IPS DF 4.7 (cell line): ENCODE data around the gene CCR3.

Experiments
- DNase-seq: peaks from one replicate; pipeline ENCODE4 v3.0.0-alpha.2; 2013; ENCODE audit warnings: low spot score; ENCODE audit errors: extremely low read depth

CCR3 gene

DNA sequence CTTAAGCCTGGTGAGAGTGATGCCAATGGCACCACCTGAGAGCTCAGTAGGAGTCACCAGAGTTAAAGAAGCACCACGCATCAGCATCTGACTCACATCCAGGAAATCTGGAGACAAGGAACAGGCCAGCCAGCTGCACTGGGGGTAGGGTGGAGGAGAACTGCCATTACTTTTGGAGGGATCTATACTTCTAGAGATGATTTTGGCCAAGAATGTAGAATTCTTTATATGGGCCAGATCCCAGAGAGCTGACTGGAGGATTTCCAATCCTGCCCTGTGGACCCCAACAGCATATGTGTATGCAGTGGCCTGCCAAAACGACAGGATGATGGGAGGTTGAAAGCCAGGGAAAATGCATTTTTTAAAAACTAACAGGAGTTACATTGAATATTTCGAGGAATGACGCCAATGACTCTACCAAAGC is 29.8 kb downstream of the CCR3 start:
- DNase-seq = no peak

DNA sequence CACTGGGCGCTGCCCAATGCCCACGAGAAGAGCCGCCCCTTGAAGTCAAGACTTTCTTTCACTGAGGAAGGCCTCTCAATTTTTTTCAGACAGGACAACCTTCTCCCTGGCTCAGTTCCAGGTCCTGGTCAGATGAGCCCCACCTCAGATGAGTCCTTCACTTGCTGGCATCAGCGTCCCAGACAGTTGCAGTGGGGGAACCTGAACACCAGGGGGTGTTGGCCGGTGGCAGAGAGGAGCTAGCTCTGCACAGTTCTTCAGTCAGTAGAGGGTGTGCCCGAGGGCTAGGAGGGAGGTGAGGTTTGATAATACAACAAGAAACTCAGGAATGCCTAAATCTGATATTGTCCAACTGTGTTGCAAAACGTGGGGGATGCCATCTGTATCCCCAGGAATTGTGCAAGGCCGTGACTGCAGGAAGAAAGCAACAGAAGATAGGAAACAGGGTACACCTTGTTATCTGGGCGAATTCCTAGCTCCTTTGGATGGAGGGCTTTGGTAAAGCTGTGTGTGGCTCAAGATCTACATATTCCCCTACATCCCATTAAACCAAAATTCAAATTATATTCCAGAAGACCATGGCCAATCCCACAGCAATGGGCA is 34.3 kb downstream of the CCR3 start:
- DNase-seq = peak; percentile 14

DNA sequence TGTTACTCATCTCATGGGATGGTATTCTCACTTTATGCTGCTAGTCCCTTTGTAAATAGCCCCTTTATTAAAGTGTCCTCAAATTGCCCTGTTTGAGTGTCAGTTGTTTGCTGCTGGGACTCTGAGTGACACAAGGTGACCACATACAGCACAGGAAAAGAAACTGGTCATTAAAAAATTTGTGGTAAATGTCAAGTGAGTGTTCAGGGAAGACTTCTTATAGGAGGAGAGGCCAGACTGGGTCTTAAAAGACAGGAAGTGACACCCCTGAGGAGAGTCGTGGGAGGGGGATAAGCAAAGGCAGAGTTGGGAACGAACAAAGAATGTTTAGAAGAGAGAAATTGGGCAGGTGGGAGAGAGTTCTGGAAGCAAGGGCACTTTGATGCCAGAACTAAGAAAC is 35.2 kb downstream of the CCR3 start:
- DNase-seq = no peak

DNA sequence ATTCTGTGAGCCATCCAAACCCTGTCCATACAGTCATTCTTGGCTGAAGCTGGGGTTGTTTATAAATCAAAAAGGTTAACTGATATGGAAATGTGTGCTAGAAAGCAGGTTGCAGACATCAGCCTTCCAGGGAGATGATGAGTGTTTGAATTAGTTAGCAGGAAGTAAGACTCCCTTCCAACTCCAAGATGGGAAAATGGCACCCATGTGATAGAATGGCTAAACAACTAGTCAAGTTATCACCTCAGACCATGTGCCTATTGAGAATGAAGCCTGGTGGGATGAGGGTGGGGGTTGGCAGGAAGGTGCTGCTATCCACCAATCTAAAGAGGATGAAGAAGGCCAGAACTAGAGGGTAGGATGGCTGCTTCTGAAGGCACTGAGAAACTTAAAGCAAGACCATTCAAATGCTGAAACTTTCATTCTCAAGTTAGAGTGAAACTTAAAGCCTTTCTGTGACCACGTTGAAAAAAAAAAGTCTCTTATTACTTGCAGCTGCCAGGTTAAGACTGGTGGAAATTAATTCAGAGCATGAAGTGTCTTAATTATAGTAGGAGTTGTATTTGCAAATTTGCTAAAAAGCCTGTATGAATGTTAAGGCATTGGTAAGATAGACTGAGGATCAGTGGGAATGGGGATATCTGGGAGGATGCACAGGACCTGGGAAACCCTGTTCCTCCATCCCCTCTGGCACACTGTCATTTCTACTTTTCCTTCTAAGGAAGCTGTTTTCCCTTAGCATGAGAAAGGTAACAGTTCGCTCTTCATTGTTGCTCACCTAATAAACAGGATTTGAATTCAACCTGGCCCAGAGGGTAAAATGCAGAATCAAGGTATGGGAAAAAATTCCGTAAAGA is 36.8 kb downstream of the CCR3 start:
- DNase-seq = no peak

DNA sequence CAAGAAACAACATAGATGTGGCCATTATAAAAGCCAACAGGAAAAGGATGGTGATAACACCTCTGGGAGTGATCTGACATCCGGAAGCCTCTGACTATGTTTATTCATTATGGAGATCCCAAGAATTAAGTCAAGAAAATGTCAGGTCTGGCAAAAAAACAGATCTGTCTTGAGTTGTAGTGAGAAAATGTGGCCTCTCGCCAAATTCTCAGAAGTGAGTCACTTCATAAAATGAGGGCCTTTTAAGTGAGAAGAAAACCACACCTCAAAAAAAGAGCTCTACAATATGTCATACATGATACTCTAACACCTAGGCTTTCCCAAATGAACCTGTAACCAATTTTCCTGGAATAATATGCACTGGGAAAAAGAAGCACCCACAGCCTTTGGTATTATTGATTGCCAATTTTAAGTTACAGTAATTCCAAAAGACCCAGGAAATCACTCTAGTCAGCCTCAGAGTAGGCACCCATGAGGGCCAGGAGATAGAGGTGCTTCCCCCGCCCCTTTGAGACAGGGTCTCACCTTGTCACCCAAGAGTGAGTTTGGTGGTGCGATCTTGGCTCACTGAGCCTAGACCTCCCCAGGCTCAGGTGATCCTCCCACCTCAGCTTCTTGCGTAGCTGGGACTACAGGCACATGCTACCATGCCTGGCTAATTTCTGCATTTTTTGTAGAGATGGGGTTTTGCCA is 38.0 kb downstream of the CCR3 start:
- DNase-seq = no peak

DNA sequence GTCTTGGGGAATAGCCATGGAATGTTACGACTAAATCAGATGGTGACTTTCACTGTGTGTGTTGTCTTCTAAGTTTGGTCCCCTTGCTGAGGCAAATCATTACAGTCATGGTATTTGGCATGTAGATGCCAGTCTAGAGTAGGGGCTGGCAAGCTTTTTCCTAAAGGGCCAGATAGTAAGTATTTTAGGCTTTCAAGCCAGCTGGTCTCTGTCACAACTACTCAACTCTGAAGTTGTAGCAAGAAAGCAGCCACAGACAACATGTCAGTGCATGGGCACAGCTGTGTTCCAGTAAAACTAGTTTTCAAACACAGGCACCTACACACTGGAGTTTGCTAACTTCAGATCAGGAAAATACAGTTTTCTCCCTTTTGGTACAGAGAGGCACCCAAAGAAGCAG is 39.3 kb downstream of the CCR3 start:
- no peak for DNase-seq

DNA sequence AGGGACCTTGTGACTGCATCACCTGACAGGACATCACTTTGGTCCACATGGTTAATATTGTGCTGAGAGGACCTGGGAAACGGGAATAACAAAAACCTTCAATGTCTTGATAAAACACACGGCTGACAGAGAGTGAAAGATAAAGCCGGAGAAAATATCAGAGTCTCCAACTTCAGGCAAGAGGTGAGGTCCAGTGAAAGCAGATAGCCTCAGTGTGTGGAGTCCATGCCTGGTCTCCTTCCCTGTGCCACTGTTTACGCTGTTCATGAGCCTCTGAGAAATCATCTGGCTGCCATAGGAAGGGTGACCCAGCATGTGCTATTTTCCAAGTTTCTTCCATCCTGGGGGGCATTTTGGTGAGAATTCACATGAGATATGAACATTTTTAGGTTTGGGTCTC is 39.8 kb downstream of the CCR3 start:
- no peak for DNase-seq

DNA sequence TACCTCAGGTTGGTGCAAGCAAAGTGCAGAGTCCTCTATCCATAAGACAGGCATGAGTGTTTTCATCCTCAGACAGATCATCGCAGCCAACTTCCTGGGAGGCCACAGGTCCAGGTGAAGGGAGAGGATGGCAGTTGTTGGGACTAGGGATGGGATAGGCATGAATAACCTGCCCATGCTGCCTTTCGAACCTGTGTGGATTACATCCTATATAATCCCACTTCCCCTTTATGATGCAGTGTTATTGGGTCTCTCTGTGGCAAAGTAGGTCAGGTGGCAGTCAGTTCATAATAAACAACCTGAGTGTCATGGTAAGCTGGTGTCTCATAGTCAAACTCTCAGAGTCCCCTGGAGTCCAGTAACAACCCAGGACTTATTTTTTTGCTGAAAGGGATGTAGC is 40.4 kb downstream of the CCR3 start:
- DNase-seq = no peak

DNA sequence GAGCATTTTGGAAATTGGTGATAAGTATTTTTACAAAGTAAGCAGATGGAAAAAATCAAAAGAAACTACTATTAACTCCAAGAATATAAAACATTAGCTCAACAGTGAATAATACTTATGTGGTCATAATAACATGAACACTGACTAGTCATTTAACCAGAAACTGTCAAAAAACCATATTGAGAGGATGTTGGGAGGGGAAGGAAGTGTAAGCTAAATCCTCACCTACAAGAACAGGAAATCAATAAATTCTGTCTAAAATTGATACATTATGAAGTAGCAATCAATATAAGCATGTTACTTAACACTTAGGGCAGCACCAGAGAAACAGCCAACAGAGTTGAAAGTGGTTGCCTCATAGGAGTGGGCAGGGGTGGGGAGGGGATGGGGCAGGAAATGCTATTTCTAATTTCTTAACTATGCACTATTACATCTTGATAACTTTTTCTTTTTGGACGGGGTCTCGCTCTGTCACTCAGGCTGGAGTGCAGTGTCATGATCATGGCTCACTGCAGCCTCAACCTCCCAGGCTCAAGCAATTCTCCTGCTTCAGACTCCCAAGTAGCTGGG is 41.7 kb downstream of the CCR3 start:
- DNase-seq = no peak

DNA sequence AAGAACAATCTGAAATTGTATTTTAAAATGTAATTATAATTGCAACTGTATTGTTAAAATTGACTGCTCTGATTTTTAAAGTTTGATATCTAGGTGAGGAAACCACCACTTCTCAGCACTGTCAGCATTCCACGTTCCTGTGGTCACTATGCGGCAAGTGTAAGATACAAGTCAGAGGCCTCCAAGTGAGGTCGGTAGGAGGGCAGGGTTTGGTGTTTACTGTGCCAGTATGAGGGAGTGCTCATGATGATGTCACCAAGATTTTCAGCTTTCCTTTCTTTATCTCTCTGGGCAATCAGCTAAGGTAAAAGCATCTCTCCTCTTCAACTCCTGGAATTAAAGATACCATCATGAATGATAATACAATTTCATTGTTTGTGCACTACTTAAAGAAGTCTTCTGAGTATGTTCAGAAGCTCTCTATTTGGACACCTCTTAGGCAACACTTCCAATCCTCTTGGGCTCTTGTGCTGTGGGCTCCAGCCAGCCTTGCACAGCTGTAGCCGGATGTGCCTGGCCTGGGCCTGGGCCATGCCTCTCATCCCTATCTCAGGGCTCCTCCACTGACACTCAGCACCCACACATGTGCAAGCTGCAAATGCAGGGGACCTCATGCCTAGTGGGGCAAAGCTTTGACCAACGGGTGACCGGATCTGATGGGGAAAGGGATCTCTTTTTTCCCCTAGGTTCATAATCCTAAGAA is 42.9 kb downstream of the CCR3 start:
- DNase-seq = no peak

DNA sequence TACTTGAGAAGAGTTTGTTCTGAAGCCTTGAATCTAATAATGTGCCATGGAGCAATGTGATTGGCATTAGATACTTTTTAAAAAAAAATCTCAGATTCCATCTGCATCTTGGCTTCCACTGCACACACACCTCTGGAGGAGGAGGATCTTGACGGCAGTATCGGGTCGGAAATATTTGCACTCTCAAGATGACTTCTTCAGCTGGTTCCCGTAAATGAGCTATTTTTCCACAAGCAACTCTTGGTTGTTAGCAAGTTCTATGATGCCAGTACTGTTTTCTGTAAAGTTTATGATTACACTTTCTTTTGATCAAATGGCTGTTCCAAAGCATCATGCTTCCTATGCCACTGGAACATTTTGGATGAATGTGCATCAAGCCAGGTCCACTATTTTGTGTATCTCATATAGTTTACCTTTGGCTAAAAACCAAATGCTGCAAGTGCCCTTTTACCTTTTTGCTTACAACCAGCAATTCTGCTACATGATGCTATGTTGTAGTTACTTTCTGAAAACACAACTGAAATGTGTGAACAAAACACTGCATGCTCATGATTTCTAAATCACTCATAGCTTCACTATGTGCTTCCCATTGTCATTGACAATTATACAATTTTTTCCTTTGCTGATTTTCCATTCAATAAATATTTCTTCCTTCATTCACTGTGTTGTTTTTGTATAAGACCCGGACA is 43.8 kb downstream of the CCR3 start:
- no peak for DNase-seq

DNA sequence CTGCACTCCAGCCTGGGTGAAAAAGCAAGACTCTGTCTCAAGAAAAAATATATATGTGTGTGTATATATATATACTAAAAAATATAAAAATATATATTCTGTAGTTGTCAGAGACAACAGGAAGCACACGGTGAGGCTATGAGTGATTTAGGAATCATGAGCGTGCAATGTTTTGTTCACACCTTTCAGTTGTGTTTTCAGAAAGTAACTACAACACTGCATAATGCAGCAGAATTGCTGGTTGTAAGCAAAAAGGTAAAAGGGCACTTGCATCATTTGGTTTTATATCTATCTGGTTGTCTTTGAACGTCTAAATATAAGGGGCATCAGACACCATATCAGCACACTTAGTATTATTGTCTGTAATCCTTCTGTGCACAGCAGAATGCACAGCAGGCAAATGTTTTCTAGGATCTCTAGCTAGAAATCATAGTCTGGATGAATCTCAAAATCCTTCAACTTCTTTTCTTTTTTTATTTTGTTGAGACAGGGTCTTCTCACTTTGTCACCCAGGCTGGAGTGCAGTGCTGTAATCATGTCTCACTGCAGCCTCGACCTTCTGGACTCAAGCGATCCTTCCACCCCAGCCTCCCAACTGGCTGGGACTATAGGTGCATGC is 44.8 kb downstream of the CCR3 start:
- no peak for DNase-seq

DNA sequence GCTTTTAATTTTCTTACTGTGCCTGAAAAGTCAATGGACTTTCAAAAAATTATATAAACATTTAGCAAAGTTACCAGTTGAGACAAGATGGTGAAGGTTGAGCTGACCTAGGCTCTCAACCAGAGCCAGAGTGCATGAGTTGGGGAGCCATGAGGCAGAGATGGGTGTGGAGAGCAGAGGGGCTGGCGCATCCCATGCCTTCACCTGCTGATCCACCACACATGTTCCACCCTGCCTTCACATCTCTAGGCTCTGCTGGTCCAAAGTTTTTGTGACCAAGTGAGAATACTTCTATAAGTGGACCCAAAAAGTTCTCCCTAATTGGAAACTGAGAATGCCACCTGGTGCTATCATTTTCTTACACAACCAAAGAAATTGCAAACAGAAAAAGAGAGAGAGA is 47.3 kb downstream of the CCR3 start:
- no peak for DNase-seq

DNA sequence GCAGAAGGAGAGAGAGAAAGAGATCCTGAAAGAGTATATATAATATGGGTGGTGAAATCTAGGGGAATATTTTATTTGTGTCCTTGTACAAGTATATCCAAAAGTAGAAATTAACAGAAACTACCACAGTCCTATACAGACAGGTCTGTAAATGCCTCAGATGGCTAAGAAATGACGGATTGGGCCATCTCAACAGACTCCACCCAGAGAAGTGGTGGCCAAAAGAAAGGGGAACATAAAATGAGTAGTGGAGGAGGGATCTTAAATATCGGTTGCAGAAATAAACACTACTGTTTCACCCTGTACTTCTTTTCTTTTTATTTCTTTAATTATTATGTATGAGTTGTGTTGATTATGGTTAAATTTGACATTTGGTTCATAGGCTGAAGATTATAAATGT is 47.7 kb downstream of the CCR3 start:
- DNase-seq = no peak

DNA sequence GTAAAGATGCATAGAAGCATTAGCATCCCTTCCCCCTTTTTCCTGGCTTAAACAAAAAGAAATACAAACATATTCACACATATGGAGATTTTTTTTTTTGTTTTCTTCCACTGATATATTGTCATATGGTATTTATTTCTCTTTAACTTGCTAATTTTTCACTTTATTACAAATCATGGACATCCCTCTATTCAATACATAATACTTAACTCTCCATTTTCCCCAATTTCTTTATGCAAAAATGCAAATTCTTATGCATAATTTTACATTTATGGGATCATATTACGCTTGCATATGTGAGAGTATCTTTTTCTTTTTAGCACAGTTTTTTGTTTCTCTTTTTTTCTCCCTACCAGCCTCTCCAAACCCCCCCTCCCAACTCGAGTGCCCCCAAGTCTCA is 48.8 kb downstream of the CCR3 start:
- no peak for DNase-seq

DNA sequence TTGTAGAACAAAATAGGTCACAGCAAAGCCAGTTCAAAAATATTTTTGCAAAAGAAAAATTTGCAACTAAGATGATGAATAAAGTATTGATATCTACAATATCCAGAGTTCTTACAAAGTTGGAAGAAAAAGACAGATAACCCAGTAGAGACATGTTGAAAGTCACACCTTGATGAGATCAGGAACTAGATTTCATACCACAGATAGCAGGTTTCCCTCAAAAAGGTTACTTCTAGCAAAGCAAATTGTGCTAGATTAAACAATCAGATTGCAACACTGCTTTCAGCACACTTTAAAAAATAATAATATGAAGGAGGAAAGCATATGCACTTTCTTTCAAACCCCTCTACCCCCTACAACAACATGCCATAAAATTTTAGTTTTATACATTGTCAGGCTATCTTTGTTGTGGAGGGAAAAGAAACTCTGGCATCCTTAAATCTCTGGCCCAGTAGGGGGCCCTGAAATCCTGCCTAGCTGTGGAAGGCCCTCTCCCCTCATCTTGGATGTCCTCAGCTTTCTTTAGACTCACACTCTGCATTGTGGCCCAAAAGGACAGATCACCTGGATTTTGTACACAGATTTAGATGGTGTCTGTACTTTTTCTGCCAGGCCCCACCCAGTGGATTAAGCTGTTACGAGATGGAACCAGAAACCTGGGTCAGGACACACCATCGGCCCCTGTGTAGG is 50.9 kb downstream of the CCR3 start:
- DNase-seq = no peak

DNA sequence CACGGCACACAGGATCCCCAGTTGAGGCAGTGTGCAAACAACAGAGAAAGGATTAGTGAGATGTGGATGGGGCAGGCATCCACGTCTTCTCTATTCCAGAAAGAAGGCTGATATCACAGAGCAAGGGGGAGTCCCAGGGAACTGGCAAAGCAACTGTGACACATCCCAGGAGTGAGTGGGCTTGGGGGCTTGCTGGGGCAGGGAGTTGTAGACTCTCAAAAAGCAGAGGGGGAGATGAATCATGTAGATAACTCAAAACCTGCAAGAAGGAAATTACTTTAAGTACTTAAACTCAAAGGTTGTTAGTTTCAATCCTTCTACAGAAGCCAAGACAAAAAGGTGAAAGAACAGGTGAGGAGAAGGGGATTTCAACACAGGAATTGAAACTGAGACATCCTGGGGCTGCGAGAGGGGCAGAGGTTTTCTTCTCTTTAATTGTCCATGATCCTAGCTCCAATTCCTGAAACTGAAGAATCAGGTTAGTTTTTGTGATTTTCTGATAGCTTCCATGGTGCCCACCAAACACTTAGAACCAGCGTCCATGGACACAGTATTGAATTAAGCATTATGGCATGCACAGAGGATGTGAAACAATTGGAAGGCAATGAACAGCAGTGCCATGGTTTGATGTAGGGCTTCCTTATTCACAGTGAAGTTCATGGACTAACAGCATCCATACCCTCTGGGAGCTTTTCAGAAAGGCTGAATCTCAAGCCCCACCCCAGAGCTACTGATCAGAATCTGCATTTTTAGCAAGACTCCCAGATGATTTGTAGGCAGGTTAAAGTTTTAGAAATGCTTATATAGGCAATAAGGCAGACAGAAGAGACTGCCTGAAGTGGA is 52.0 kb downstream of the CCR3 start:
- DNase-seq = no peak

DNA sequence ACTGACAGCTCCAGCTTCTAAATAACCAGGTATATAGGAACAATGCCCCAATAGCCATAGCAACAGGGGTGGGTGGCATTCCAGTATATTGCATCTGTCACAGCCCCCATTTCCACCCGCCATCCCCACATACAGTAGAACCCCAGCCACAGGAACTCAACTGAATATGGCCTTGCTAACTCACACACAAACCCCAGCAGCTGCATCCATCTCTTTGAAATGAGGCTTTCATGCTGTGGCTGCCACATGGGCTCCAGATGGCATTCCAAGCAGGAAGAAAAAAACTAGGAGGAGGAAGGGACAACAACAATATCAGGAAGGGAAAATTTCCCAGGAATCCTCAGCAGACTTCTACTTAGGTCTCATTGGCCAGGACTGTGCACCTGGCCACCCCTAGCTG is 54.6 kb downstream of the CCR3 start:
- no peak for DNase-seq
